HCT116 (cell line): ENCODE data around the gene ADM5. TPM values are rescaled to one million over a fixed set of nuclear protein-coding genes. Genes with fewer than 3 reads are reported as not detected.

Source experiments
- ATAC-seq: fragments of 200-7000 bp; cut with Tn5 transposase; 2 replicates; pipeline ENCODE4 v1.9.1; 2020; ENCODE audit warnings: mild to moderate bottlenecking, moderate library complexity
- BruUV-seq: library from RNA; stranded (reverse); fragments of 400-500 nt; replicated peaks from 2 replicates; lab custom pipeline; 2021; lab: Mats Ljungman, UMichigan
- CTCF ChIA-PET: fragments of 300-600 bp; sonication (Branson Sonifier 250); formaldehyde crosslinking; loops from one replicate; lab custom pipeline; 2021; ENCODE audit warnings: antibody characterized with exemption; lab: Charles Lee
- POLR2A ChIA-PET: fragments of 300-600, 350-600 bp; sonication (Branson Sonifier 250); formaldehyde crosslinking; loops from one replicate; lab custom pipeline; 2021; ENCODE audit warnings: antibody characterized with exemption; lab: Charles Lee
- RAD21 ChIA-PET, 2 experiments: fragments of 300-600 bp; sonication (Branson Sonifier 250); formaldehyde crosslinking; loops; one replicate each; lab custom pipeline; 2023; ENCODE audit warnings: low total read pairs in 2 of 2; ENCODE audit not compliant: uncharacterized antibody in 2 of 2, unreplicated experiment in 2 of 2, low non-redundant PET in 1 of 2; lab: Charles Lee
- DNase-seq: peaks from one replicate; pipeline ENCODE4 v3.0.0-alpha.2; 2010; ENCODE audit warnings: low read depth, low spot score
- H2AFZ ChIP-seq: fragments of 200-600 bp; shearing (Covaris generic), sonication (generic); 2 replicates; pipeline ENCODE4 v1.6.1; 2017; ENCODE audit warnings: low read depth, mixed run types, mixed read lengths, antibody characterized with exemption, low read length; ENCODE audit not compliant: poor library complexity, severe bottlenecking
- H3K27ac ChIP-seq: 2 replicates; pipeline ENCODE4 v1.5.1; 2012; ENCODE audit warnings: low read depth, low read length
- H3K27me3 ChIP-seq: fragments of 200-600 bp; sonication (generic); 2 replicates; pipeline ENCODE4 v1.6.1; 2016; ENCODE audit warnings: mixed run types, low read length, mixed read lengths; ENCODE audit not compliant: insufficient read depth
- H3K36me3 ChIP-seq, 2 experiments: fragments of 200-500 bp in 1 of 2; fragments of 200-600 bp in 1 of 2; sonication (Bioruptor generic) in 1 of 2; sonication (generic) in 1 of 2; 2 replicates each; pipeline versions ENCODE4 v1.5.1 to v1.6.1; 2014 to 2016; ENCODE audit warnings: low read length in 2 of 2, inconsistent platforms in 1 of 2, mixed read lengths in 1 of 2, mixed run types in 1 of 2; ENCODE audit not compliant: insufficient read depth in 2 of 2, control insufficient read depth in 1 of 2
- H3K4me1 ChIP-seq, 2 experiments: fragments of 200-600 bp in 1 of 2; sonication (generic) in 1 of 2; 2 replicates each; pipeline versions ENCODE4 v1.5.1 to v1.6.1; 2012 to 2017; ENCODE audit warnings: low read length in 2 of 2, inconsistent platforms in 1 of 2, mild to moderate bottlenecking in 1 of 2, mixed read lengths in 1 of 2, mixed run types in 1 of 2, moderate library complexity in 1 of 2; ENCODE audit not compliant: insufficient read depth in 2 of 2, control insufficient read depth in 1 of 2
- H3K4me2 ChIP-seq: fragments of 200-600 bp; sonication (generic); 2 replicates; pipeline ENCODE4 v1.6.1; 2017; ENCODE audit warnings: mixed run types, low read length, mixed read lengths
- H3K4me3 ChIP-seq, 2 experiments: fragments of 200-600 bp in 1 of 2; sonication (generic) in 1 of 2; replicated peaks in 1 of 2; 2 replicates each; pipeline ENCODE4 v1.5.1; 2011 to 2016; ENCODE audit warnings: low read length in 2 of 2, control low read depth in 1 of 2, low read depth in 1 of 2, mild to moderate bottlenecking in 1 of 2, mixed read lengths in 1 of 2, mixed run types in 1 of 2
- H3K79me2 ChIP-seq: fragments of 200-600 bp; sonication (generic); 2 replicates; pipeline ENCODE4 v1.6.1; 2017; ENCODE audit warnings: mild to moderate bottlenecking, mixed run types, low read length, moderate library complexity, mixed read lengths; ENCODE audit not compliant: insufficient read depth
- H3K9ac ChIP-seq: fragments of 200-600 bp; sonication (generic); 2 replicates; pipeline ENCODE4 v1.6.1; 2016; ENCODE audit warnings: low read length, mixed read lengths
- H3K9me2 ChIP-seq: fragments of 200-600 bp; sonication (generic), shearing (Covaris generic); 2 replicates; pipeline ENCODE4 v1.6.1; 2017; ENCODE audit warnings: mixed run types, mild to moderate bottlenecking, moderate library complexity; ENCODE audit not compliant: insufficient read depth
- H3K9me3 ChIP-seq, 2 experiments: fragments of 200-500 bp in 1 of 2; fragments of 200-600 bp in 1 of 2; sonication (Bioruptor generic) in 1 of 2; sonication (generic) in 1 of 2; 2 replicates each; pipeline ENCODE4 v1.6.1; 2014 to 2017; ENCODE audit warnings: low read length in 2 of 2, mixed read lengths in 2 of 2, inconsistent platforms in 1 of 2, low read depth in 1 of 2, mild to moderate bottlenecking in 1 of 2, mixed run types in 1 of 2, moderate library complexity in 1 of 2; ENCODE audit not compliant: control insufficient read depth in 1 of 2, insufficient read depth in 1 of 2
- H4K20me1 ChIP-seq: fragments of 200-600 bp; sonication (generic), shearing (Covaris generic); 2 replicates; pipeline ENCODE4 v1.6.1; 2017; ENCODE audit warnings: mixed run types, mild to moderate bottlenecking, moderate library complexity; ENCODE audit not compliant: insufficient read depth
- CBX3 ChIP-seq: IDR thresholded peaks from 2 replicates; pipeline ENCODE4 v1.6.1; 2012; ENCODE audit warnings: low read depth
- EGR1 ChIP-seq: IDR thresholded peaks from 2 replicates; pipeline ENCODE4 v1.6.1; 2012; ENCODE audit warnings: low read depth
- EZH2phosphoT487 ChIP-seq: fragments of 200-600 bp; IDR thresholded peaks from 2 replicates; pipeline ENCODE4 v1.6.1; 2018; ENCODE audit warnings: antibody characterized with exemption, borderline replicate concordance
- POLR2AphosphoS5 ChIP-seq: IDR thresholded peaks from 2 replicates; pipeline ENCODE4 v1.6.1; 2011; ENCODE audit warnings: mild to moderate bottlenecking, low read depth, low read length, moderate library complexity
- RAD21 ChIP-seq: IDR thresholded peaks from 2 replicates; pipeline ENCODE4 v1.6.1; 2012; ENCODE audit warnings: low read depth, mild to moderate bottlenecking
- SIN3A ChIP-seq: IDR thresholded peaks from 2 replicates; pipeline ENCODE4 v1.6.1; 2012; ENCODE audit warnings: low read depth
- SRF ChIP-seq: IDR thresholded peaks from 2 replicates; pipeline ENCODE4 v1.6.1; 2012; ENCODE audit warnings: low read depth
- intact Hi-C: fragments of 100-400 bp; cut with micrococcal nuclease; formaldehyde crosslinking; loops from 2 replicates; pipeline ENCODE4 v1.10.0; 2022
- total RNA-seq: library from RNA; stranded (reverse); gene quantifications from one replicate; pipeline ENCODE4 v1.2.1, GENCODE V29; 2021; ENCODE audit not compliant: unreplicated experiment
- TF ChIP-seq, protein P1 (sequence below): IDR thresholded peaks from 2 replicates; pipeline ENCODE4 v1.6.1; 2012
- TF ChIP-seq, protein P2 (sequence below): IDR thresholded peaks from 2 replicates; pipeline ENCODE4 v1.6.1; 2012
- TF ChIP-seq, protein P3 (sequence below): IDR thresholded peaks from 2 replicates; pipeline ENCODE4 v1.6.1; 2011; ENCODE audit warnings: mild to moderate bottlenecking, low read length, moderate library complexity; ENCODE audit not compliant: insufficient replicate concordance; ENCODE audit errors: extremely low read depth

ADM5 gene
- total RNA-seq, 1 experiment from 2014 or later: 12.1 TPM

DNA sequence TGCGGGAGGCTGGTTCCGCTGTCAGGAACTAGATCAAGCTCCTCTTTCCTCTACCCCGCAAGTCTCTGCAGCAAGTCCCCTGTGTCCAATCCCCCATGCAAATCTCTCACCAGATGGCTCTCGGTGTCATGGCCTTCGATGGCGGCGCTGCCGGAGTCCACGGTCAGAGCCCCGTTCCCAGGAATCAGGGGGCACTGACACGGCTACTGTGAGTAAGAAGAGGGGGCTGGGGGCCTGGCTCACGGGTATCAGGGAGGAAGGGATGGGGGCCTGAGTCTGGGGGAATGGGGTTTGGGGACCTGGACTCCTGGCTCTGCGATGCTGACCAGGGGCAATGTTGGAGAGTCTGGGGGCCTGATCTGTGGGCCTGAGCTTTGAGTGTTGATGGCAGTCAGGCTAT is 43.4 kb upstream of the ADM5 start:
- no peaks in the 10 kb centered on the region for H3K27me3 ChIP-seq
- intact Hi-C loops: no loop called here
- H3K27ac ChIP-seq: no peak overlapping the region
- no peak for DNase-seq
- no TSS peak for BruUV-seq
- no peak for ATAC-seq
- H3K9me3 ChIP-seq: no peaks in the 10 kb centered on the region
- no peak overlapping the region for H2AFZ ChIP-seq
- no peaks in the 10 kb centered on the region for H3K9me2 ChIP-seq
- TF ChIP-seq, protein P1, sequence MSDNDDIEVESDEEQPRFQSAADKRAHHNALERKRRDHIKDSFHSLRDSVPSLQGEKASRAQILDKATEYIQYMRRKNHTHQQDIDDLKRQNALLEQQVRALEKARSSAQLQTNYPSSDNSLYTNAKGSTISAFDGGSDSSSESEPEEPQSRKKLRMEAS: no peak
- TF ChIP-seq SIN3A (no peak), CBX3 (no peak), EGR1 (no peak), RAD21 (no peak), POLR2AphosphoS5 (no peak), SRF (no peak)
- TF ChIP-seq, protein P2, sequence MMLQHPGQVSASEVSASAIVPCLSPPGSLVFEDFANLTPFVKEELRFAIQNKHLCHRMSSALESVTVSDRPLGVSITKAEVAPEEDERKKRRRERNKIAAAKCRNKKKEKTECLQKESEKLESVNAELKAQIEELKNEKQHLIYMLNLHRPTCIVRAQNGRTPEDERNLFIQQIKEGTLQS: no peak
- RAD21 ChIA-PET: no interaction called here
- no peak overlapping the region for H3K4me3 ChIP-seq
- H3K4me1 ChIP-seq: peaks cover 6 to 12% of the 10 kb centered on the region in 2 experiments
- H4K20me1 ChIP-seq: no peaks in the 10 kb centered on the region
- no peak overlapping the region for H3K9ac ChIP-seq
- no peak overlapping the region for H3K4me2 ChIP-seq
- POLR2A ChIA-PET: interaction anchor here (1.6 kb wide), 1 partner anchor 30 kb away, joined by 3 read pairs; no protein-coding TSS in a partner anchor
- peaks cover 23 to 29% of the 10 kb centered on the region in 2 experiments; a peak in 3 of 4 replicates for H3K36me3 ChIP-seq
- peaks cover 78% of the 10 kb centered on the region for H3K79me2 ChIP-seq
- CTCF ChIA-PET: no interaction called here

DNA sequence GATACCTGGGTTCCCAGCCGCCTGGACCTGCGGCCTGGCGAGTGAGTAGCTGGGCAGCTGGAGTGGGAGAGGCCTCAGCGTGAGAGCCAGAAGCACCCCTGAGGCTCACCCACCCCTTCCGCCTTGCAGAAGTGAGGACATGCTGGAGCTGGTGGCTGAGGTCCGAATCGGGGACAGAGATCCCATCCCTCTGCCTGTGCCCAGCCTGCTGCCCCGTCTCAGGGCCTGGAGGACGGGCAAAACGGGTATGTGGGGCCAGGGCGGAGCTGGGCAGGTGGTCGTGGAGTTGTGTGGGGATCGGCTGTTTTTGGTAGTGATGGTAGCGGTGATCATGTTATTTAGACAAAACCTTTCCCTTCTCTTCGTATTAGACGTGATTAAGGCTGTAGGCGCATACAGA is 42.8 kb upstream of the ADM5 start:
- DNase-seq: no peak
- no peak overlapping the region for H3K9ac ChIP-seq
- H4K20me1 ChIP-seq: no peaks in the 10 kb centered on the region
- H2AFZ ChIP-seq: no peak overlapping the region
- H3K79me2 ChIP-seq: peaks cover 76% of the 10 kb centered on the region
- ChIA-PET POLR2A (interaction anchor here (1.6 kb wide), 1 partner anchor 30 kb away, joined by 3 read pairs; no protein-coding TSS in a partner anchor), CTCF (no interaction called here), RAD21 (no interaction called here)
- no peak overlapping the region for H3K4me3 ChIP-seq
- H3K9me2 ChIP-seq: no peaks in the 10 kb centered on the region
- BruUV-seq: no TSS peak
- ATAC-seq: no peak
- H3K4me1 ChIP-seq: peaks cover 6 to 12% of the 10 kb centered on the region in 2 experiments
- intact Hi-C loops: no loop called here
- TF ChIP-seq POLR2AphosphoS5 (no peak), EZH2phosphoT487 (no peak), RAD21 (no peak), SRF (no peak)
- TF ChIP-seq, protein P3, sequence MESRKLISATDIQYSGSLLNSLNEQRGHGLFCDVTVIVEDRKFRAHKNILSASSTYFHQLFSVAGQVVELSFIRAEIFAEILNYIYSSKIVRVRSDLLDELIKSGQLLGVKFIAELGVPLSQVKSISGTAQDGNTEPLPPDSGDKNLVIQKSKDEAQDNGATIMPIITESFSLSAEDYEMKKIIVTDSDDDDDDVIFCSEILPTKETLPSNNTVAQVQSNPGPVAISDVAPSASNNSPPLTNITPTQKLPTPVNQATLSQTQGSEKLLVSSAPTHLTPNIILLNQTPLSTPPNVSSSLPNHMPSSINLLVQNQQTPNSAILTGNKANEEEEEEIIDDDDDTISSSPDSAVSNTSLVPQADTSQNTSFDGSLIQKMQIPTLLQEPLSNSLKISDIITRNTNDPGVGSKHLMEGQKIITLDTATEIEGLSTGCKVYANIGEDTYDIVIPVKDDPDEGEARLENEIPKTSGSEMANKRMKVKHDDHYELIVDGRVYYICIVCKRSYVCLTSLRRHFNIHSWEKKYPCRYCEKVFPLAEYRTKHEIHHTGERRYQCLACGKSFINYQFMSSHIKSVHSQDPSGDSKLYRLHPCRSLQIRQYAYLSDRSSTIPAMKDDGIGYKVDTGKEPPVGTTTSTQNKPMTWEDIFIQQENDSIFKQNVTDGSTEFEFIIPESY: no peak
- no peak overlapping the region for H3K4me2 ChIP-seq
- H3K36me3 ChIP-seq: peaks cover 23 to 32% of the 10 kb centered on the region in 2 experiments; a peak in 3 of 4 replicates
- H3K27me3 ChIP-seq: no peaks in the 10 kb centered on the region
- no peak overlapping the region for H3K27ac ChIP-seq
- H3K9me3 ChIP-seq: no peaks in the 10 kb centered on the region
